IPS-18c (cell line): ENCODE measurements around the gene PRKCE.

Experiments used
- H3K4me3 ChIP-seq: 2 replicates; pipeline ENCODE4 v1.7.0; 2013; ENCODE audit warnings: low read depth, mild to moderate bottlenecking, low read length, moderate library complexity; ENCODE audit not compliant: insufficient read depth
- H3K9me3 ChIP-seq: one replicate; pipeline ENCODE4 v1.6.1; 2013; ENCODE audit warnings: mild to moderate bottlenecking, low read length, moderate library complexity; ENCODE audit not compliant: control insufficient read depth, insufficient read depth

Gene PRKCE

GRCh38 chr2:45725731-45726130 is 74.3 kb downstream of the PRKCE start:
- Histone ChIP-seq H3K9me3 (no peaks in the 10 kb centered on the region), H3K4me3 (no peak overlapping the region)

GRCh38 chr2:45726188-45726587 is 74.7 kb downstream of the PRKCE start:
- no peak overlapping the region for H3K4me3 ChIP-seq
- no peaks in the 10 kb centered on the region for H3K9me3 ChIP-seq

GRCh38 chr2:45728458-45728942 is 77.0 kb downstream of the PRKCE start:
- H3K9me3 ChIP-seq: no peaks in the 10 kb centered on the region
- no peak overlapping the region for H3K4me3 ChIP-seq

- H3K9me3 ChIP-seq: no peaks in the 10 kb centered on the region
- H3K4me3 ChIP-seq: no peak overlapping the region
Observed at GRCh38 chr2:45729753-45730512, 78.5 kb downstream of the PRKCE start.

GRCh38 chr2:45731141-45731540 is 79.7 kb downstream of the PRKCE start:
- Histone ChIP-seq H3K9me3 (no peaks in the 10 kb centered on the region), H3K4me3 (no peak overlapping the region)

GRCh38 chr2:45732436-45732835 is 81.0 kb downstream of the PRKCE start:
- Histone ChIP-seq H3K9me3 (no peaks in the 10 kb centered on the region), H3K4me3 (no peak overlapping the region)

- no peaks in the 10 kb centered on the region for H3K9me3 ChIP-seq
- no peak overlapping the region for H3K4me3 ChIP-seq
Observed at GRCh38 chr2:45732946-45733345, 81.5 kb downstream of the PRKCE start.

GRCh38 chr2:45734336-45734735 is 82.9 kb downstream of the PRKCE start:
- Histone ChIP-seq H3K9me3 (no peaks in the 10 kb centered on the region), H3K4me3 (no peak overlapping the region)

- H3K9me3 ChIP-seq: no peaks in the 10 kb centered on the region
- H3K4me3 ChIP-seq: no peak overlapping the region
Observed at GRCh38 chr2:45734952-45735351, 83.5 kb downstream of the PRKCE start.

- Histone ChIP-seq H3K4me3 (no peak overlapping the region), H3K9me3 (no peaks in the 10 kb centered on the region)
Observed at GRCh38 chr2:45736757-45737704, 85.6 kb downstream of the PRKCE start.

- no peaks in the 10 kb centered on the region for H3K9me3 ChIP-seq
- no peak overlapping the region for H3K4me3 ChIP-seq
Observed at GRCh38 chr2:45739796-45740485, 88.5 kb downstream of the PRKCE start.

GRCh38 chr2:45741161-45741850 is 89.8 kb downstream of the PRKCE start:
- H3K4me3 ChIP-seq: no peak overlapping the region
- H3K9me3 ChIP-seq: no peaks in the 10 kb centered on the region

GRCh38 chr2:45743531-45744396 is 92.3 kb downstream of the PRKCE start:
- Histone ChIP-seq H3K4me3 (no peak overlapping the region), H3K9me3 (no peaks in the 10 kb centered on the region)

- no peak overlapping the region for H3K4me3 ChIP-seq
- no peaks in the 10 kb centered on the region for H3K9me3 ChIP-seq
Observed at GRCh38 chr2:45745231-45745630, 93.8 kb downstream of the PRKCE start.

- Histone ChIP-seq H3K9me3 (no peaks in the 10 kb centered on the region), H3K4me3 (no peak overlapping the region)
Observed at GRCh38 chr2:45746888-45747287, 95.4 kb downstream of the PRKCE start.

GRCh38 chr2:45747363-45747762 is 95.9 kb downstream of the PRKCE start:
- no peaks in the 10 kb centered on the region for H3K9me3 ChIP-seq
- no peak overlapping the region for H3K4me3 ChIP-seq
